H1 (cell line): ENCODE results near the gene NPTX1. TPM values are rescaled to one million over a fixed set of nuclear protein-coding genes. Genes with fewer than 3 reads are reported as not detected.

Experiments
- CTCF ChIA-PET: fragments of 300-600 bp; sonication (Branson Sonifier 250); formaldehyde crosslinking; loops from one replicate; lab custom pipeline; 2021; ENCODE audit not compliant: partially characterized antibody; lab: Charles Lee
- POLR2A ChIA-PET: fragments of 300-600 bp; sonication (Branson Sonifier 250); formaldehyde crosslinking; loops from one replicate; lab custom pipeline; 2021; ENCODE audit warnings: inconsistent platforms; ENCODE audit not compliant: partially characterized antibody; lab: Charles Lee
- DNase-seq, 2 experiments: peaks; one replicate each; pipeline versions ENCODE4 v3.0.0 to v3.0.0-alpha.2; 2010 to 2022; ENCODE audit warnings: low spot score in 2 of 2, low read depth in 1 of 2, mixed read lengths in 1 of 2
- FAIRE-seq: peaks from 2 replicates; lab custom pipeline; 2011; peaks lifted over from hg19 to GRCh38; lab: Jason Lieb, UNC
- H2AFZ ChIP-seq: 2 replicates; pipeline ENCODE4 v1.8.1; 2012; ENCODE audit warnings: low read length, inconsistent platforms
- H2AK5ac ChIP-seq: 2 replicates; pipeline ENCODE4 v1.6.1; 2013; ENCODE audit warnings: low read depth, low read length
- H2BK120ac ChIP-seq: replicated peaks from 2 replicates; pipeline ENCODE3; 2013; ENCODE audit warnings: low read depth, low read length, inconsistent platforms
- H2BK12ac ChIP-seq: 2 replicates; pipeline ENCODE4 v1.6.1; 2013; ENCODE audit warnings: low read depth, low read length
- H2BK15ac ChIP-seq: 2 replicates; pipeline ENCODE4 v1.6.1; 2013; ENCODE audit warnings: low read length
- H2BK20ac ChIP-seq: 2 replicates; pipeline ENCODE4 v1.6.1; 2013; ENCODE audit warnings: low read length
- H2BK5ac ChIP-seq: 2 replicates; pipeline ENCODE4 v1.6.1; 2013; ENCODE audit warnings: low read depth, low read length
- H3K14ac ChIP-seq: 2 replicates; pipeline ENCODE4 v1.6.1; 2013; ENCODE audit warnings: inconsistent platforms; ENCODE audit not compliant: insufficient read length
- H3K18ac ChIP-seq: 2 replicates; pipeline ENCODE4 v1.6.1; 2013; ENCODE audit warnings: low read length; ENCODE audit errors: extremely low read depth
- H3K23ac ChIP-seq: 2 replicates; pipeline ENCODE4 v1.6.1; 2013; ENCODE audit warnings: inconsistent platforms; ENCODE audit not compliant: insufficient read length
- H3K23me2 ChIP-seq: 2 replicates; pipeline ENCODE4 v1.6.1; 2013; ENCODE audit warnings: low read depth, low read length
- H3K27ac ChIP-seq: 2 replicates; pipeline ENCODE4 v1.6.1; 2011; ENCODE audit warnings: low read depth, low read length, inconsistent platforms
- H3K27me3 ChIP-seq, 4 experiments: replicated peaks in 1 of 4; 1 replicate in 1 of 4; 2 replicates in 3 of 4; pipeline versions ENCODE4 v1.6.1 to v1.8.1; 2011 to 2013; ENCODE audit warnings: low read length in 3 of 4, mild to moderate bottlenecking in 3 of 4, inconsistent platforms in 2 of 4, mixed read lengths in 2 of 4, moderate library complexity in 1 of 4; ENCODE audit not compliant: control insufficient read depth in 3 of 4, insufficient read depth in 3 of 4; ENCODE audit errors: extremely low read depth in 1 of 4
- H3K36me3 ChIP-seq, 4 experiments: 2 replicates each; pipeline versions ENCODE4 v1.6.1 to v1.8.1; 2011 to 2013; ENCODE audit warnings: mild to moderate bottlenecking in 4 of 4, low read length in 3 of 4, moderate library complexity in 2 of 4, control low read depth in 1 of 4, inconsistent platforms in 1 of 4; ENCODE audit not compliant: insufficient read depth in 4 of 4, control insufficient read depth in 2 of 4
- H3K4ac ChIP-seq: replicated peaks from 2 replicates; pipeline ENCODE3; 2013; ENCODE audit warnings: low read length, low read depth, mixed read lengths, inconsistent platforms; ENCODE audit not compliant: insufficient read length
- H3K4me1 ChIP-seq, 4 experiments: replicated peaks in 1 of 4; 1 replicate in 1 of 4; 2 replicates in 3 of 4; pipeline versions ENCODE4 v1.6.1 to v1.8.1; 2011 to 2013; ENCODE audit warnings: low read length in 3 of 4, inconsistent platforms in 2 of 4, mixed read lengths in 1 of 4; ENCODE audit not compliant: insufficient read depth in 4 of 4, control insufficient read depth in 3 of 4
- H3K4me2 ChIP-seq, 2 experiments: 2 replicates each; pipeline versions ENCODE4 v1.6.1 to v1.8.1; 2011 to 2013; ENCODE audit warnings: low read depth in 2 of 2, low read length in 2 of 2, control low read depth in 1 of 2, inconsistent platforms in 1 of 2, mild to moderate bottlenecking in 1 of 2; ENCODE audit not compliant: insufficient read depth in 1 of 2
- H3K4me3 ChIP-seq, 4 experiments: fragments of 200-600, 300-600 bp in 1 of 4; sonication (generic), shearing (Covaris generic), sonication (Bioruptor Twin) in 1 of 4; 2 replicates each; pipeline versions ENCODE4 v1.5.1 to v1.8.1; 2011 to 2016; ENCODE audit warnings: low read length in 4 of 4, low read depth in 3 of 4, control low read depth in 2 of 4, inconsistent platforms in 2 of 4, mild to moderate bottlenecking in 2 of 4, mixed read lengths in 1 of 4, moderate library complexity in 1 of 4; ENCODE audit not compliant: insufficient read depth in 2 of 4; ENCODE audit errors: extremely low read depth in 1 of 4
- H3K56ac ChIP-seq: replicated peaks from 2 replicates; pipeline ENCODE3; 2013; ENCODE audit warnings: low read depth, mild to moderate bottlenecking, mixed read lengths, low read length, inconsistent platforms; ENCODE audit not compliant: insufficient read length
- H3K79me1 ChIP-seq: 2 replicates; pipeline ENCODE4 v1.6.1; 2013; ENCODE audit warnings: low read depth, low read length, control low read depth
- H3K79me2 ChIP-seq, 2 experiments: 2 replicates each; pipeline versions ENCODE4 v1.6.1 to v1.8.1; 2012 to 2013; ENCODE audit warnings: low read length in 2 of 2, mild to moderate bottlenecking in 2 of 2, inconsistent platforms in 1 of 2; ENCODE audit not compliant: insufficient read depth in 2 of 2, control insufficient read depth in 1 of 2
- H3K9ac ChIP-seq, 4 experiments: replicated peaks in 1 of 4; 1 replicate in 1 of 4; 2 replicates in 3 of 4; pipeline versions ENCODE4 v1.6.1 to v1.8.1; 2011 to 2013; ENCODE audit warnings: low read depth in 3 of 4, low read length in 3 of 4, control low read depth in 2 of 4, mild to moderate bottlenecking in 2 of 4, moderate library complexity in 2 of 4, inconsistent platforms in 1 of 4; ENCODE audit errors: extremely low read depth in 1 of 4
- H3K9me3 ChIP-seq, 2 experiments: 2 replicates each; pipeline versions ENCODE4 v1.6.1 to v1.8.1; 2012 to 2013; ENCODE audit warnings: mild to moderate bottlenecking in 2 of 2, moderate library complexity in 2 of 2, control low read depth in 1 of 2, inconsistent platforms in 1 of 2, low read depth in 1 of 2, low read length in 1 of 2, mixed read lengths in 1 of 2; ENCODE audit not compliant: insufficient read depth in 2 of 2
- H4K20me1 ChIP-seq, 2 experiments: replicated peaks in 1 of 2; 2 replicates each; pipeline versions ENCODE3 to v1.8.1; 2011 to 2013; ENCODE audit warnings: inconsistent platforms in 2 of 2, low read length in 2 of 2, mild to moderate bottlenecking in 1 of 2; ENCODE audit not compliant: insufficient read depth in 2 of 2, control insufficient read depth in 1 of 2
- H4K5ac ChIP-seq: 2 replicates; pipeline ENCODE4 v1.6.1; 2013; ENCODE audit warnings: low read length, low read depth, mixed read lengths, inconsistent platforms; ENCODE audit not compliant: insufficient read length
- H4K8ac ChIP-seq: 2 replicates; pipeline ENCODE4 v1.8.0; 2013; ENCODE audit warnings: mild to moderate bottlenecking, moderate library complexity, low read length, inconsistent platforms; ENCODE audit not compliant: insufficient read depth; ENCODE audit errors: extremely low read depth
- H4K91ac ChIP-seq: replicated peaks from 2 replicates; pipeline ENCODE3; 2013; ENCODE audit warnings: low read length, mixed read lengths, inconsistent platforms; ENCODE audit not compliant: insufficient read length
- BACH1 ChIP-seq: IDR thresholded peaks from 2 replicates; pipeline ENCODE4 v1.6.1; 2012; ENCODE audit warnings: low read length, improper control_type of control experiment
- CTBP2 ChIP-seq: IDR thresholded peaks from 2 replicates; pipeline ENCODE4 v1.7.0; 2011; ENCODE audit warnings: borderline replicate concordance, mild to moderate bottlenecking, moderate library complexity, mixed read lengths, low read length; ENCODE audit not compliant: insufficient read depth, insufficient read length
- FOSL1 ChIP-seq: IDR thresholded peaks from 2 replicates; pipeline ENCODE4 v1.6.1; 2011; ENCODE audit warnings: mild to moderate bottlenecking, low read depth, low read length, moderate library complexity; ENCODE audit not compliant: insufficient read depth
- KDM4A ChIP-seq: IDR thresholded peaks from one replicate; pipeline ENCODE4 v1.7.1; 2012; ENCODE audit warnings: low read depth, mild to moderate bottlenecking, moderate library complexity, low read length, inconsistent platforms; ENCODE audit not compliant: severe bottlenecking
- KDM5A ChIP-seq: fragments of 200-600 bp; IDR thresholded peaks from 2 replicates; pipeline ENCODE4 v1.7.1; 2012; ENCODE audit warnings: mild to moderate bottlenecking, low read length, inconsistent platforms, mixed read lengths
- PHF8 ChIP-seq: fragments of 200-600 bp; sonication (generic); conservative IDR thresholded peaks from 2 replicates; pipeline ENCODE4 v1.7.1; 2012; ENCODE audit warnings: low read depth, mild to moderate bottlenecking, inconsistent platforms, low read length, moderate library complexity
- RBBP5 ChIP-seq: IDR thresholded peaks from 2 replicates; pipeline ENCODE4 v1.7.1; 2012; ENCODE audit warnings: low read depth, mild to moderate bottlenecking, inconsistent platforms, low read length, moderate library complexity, borderline replicate concordance
- RNF2 ChIP-seq: fragments of 200-900, 300-1000 bp; sonication (generic); IDR thresholded peaks from 2 replicates; pipeline ENCODE4 v1.7.1; 2016; ENCODE audit warnings: borderline replicate concordance, low read depth, mild to moderate bottlenecking, antibody characterized with exemption, low read length; ENCODE audit not compliant: poor library complexity, severe bottlenecking; ENCODE audit errors: missing control alignments
- SP2 ChIP-seq: IDR thresholded peaks from 2 replicates; pipeline ENCODE4 v1.6.1; 2012; ENCODE audit warnings: mild to moderate bottlenecking, low read length, inconsistent platforms
- WGBS, 2 experiments: shearing (Covaris generic) in 1 of 2; methylation state at CpG; one replicate each; pipeline versions ENCODE4 v1.1.6 to v1.1.7; 2013 to 2015; ENCODE audit warnings: low lambda C conversion rate in 2 of 2, mixed read lengths in 2 of 2, inconsistent platforms in 1 of 2, low coverage in 1 of 2, missing lambda C conversion rate in 1 of 2; ENCODE audit not compliant: insufficient replicate concordance in 2 of 2, insufficient coverage in 1 of 2, insufficient read length in 1 of 2; ENCODE audit errors: extremely low coverage in 1 of 2, missing lambda C conversion rate in 1 of 2; 5-methylcytosine and 5-hydroxymethylcytosine counted together
- polyA plus RNA-seq, 7 experiments: library from polyadenylated mRNA; depleted of rRNA in 3 of 7; stranded (reverse) in 5 of 7; unstranded in 2 of 7; fragments of >200 nt in 5 of 7; fragments of 200-250 nt in 2 of 7; gene quantifications; 1 replicate in 5 of 7; 2 replicates in 1 of 7; 4 replicates in 1 of 7; pipeline versions ENCODE4 v1.2.1 to v1.2.3, GENCODE V29; 2011 to 2013; ENCODE audit warnings: missing spikeins in 2 of 7, mixed read lengths in 2 of 7
- total RNA-seq: library from RNA; stranded (reverse); fragmentation: NEBNext Ultra II Directional; extraction: Animal tissue kit (Norgen Biotek cat#: 25700); gene quantifications from 2 replicates; pipeline ENCODE4 v1.2.1, GENCODE V29; 2021
- TF ChIP-seq, protein P1 (sequence below): IDR thresholded peaks from 2 replicates; pipeline ENCODE4 v1.6.1; 2012; ENCODE audit warnings: low read length, inconsistent platforms

The NPTX1 gene
- total and polyA plus RNA-seq, 2 of the 8 experiments (the other 6 are each of a cell fraction or from before 2014, with no cell fraction given) = 12.0 to 17.9 TPM

- no peak overlapping the region for H4K5ac ChIP-seq
- CTCF ChIA-PET = interaction anchor here (0.9 to 3.9 kb wide), 4 partner anchors 9 to 70 kb away, joined by 3 to 21 read pairs (median 3); no protein-coding TSS in a partner anchor
- peaks cover 0 to 2% of the 10 kb centered on the region in 2 experiments for H4K20me1 ChIP-seq
These were observed 34.6 kb downstream of the NPTX1 start for GRCh38 chr17:80441598-80442322.

More at GRCh38 chr17:80441598-80442322, 34.6 kb downstream of the NPTX1 start:
- Histone ChIP-seq H3K27me3 (peaks cover 0 to 7% (median 0%) of the 10 kb centered on the region in 4 experiments; a peak in 3 of 7 replicates), H2BK12ac (no peak overlapping the region), H3K9ac (no peak overlapping the region), H3K18ac (no peak overlapping the region), H4K8ac (no peak overlapping the region), H3K9me3 (no peaks in the 10 kb centered on the region), H3K23me2 (no peaks in the 10 kb centered on the region), H3K36me3 (no peaks in the 10 kb centered on the region), H3K14ac (no peak overlapping the region), H2AK5ac (no peak overlapping the region), H3K4me1 (peaks cover 3 to 11% (median 8%) of the 10 kb centered on the region in 4 experiments; a peak in 6 of 7 replicates), H3K4ac (no peak overlapping the region), H2BK20ac (no peak overlapping the region), H3K56ac (no peak overlapping the region), H4K91ac (no peak overlapping the region), H3K79me2 (no peaks in the 10 kb centered on the region), H2BK15ac (no peak overlapping the region), H2AFZ (no peak overlapping the region), H2BK120ac (no peak overlapping the region), H3K4me3 (no peak overlapping the region), H3K23ac (no peak overlapping the region), H2BK5ac (no peak overlapping the region), H3K4me2 (no peak overlapping the region), H3K79me1 (no peaks in the 10 kb centered on the region), H3K27ac (no peak overlapping the region)
- TF ChIP-seq KDM4A (no peak), FOSL1 (no peak), BACH1 (no peak), CTBP2 (no peak), PHF8 (no peak), RBBP5 (no peak), KDM5A (no peak), SP2 (no peak), RNF2 (no peak)
- TF ChIP-seq, protein P1, sequence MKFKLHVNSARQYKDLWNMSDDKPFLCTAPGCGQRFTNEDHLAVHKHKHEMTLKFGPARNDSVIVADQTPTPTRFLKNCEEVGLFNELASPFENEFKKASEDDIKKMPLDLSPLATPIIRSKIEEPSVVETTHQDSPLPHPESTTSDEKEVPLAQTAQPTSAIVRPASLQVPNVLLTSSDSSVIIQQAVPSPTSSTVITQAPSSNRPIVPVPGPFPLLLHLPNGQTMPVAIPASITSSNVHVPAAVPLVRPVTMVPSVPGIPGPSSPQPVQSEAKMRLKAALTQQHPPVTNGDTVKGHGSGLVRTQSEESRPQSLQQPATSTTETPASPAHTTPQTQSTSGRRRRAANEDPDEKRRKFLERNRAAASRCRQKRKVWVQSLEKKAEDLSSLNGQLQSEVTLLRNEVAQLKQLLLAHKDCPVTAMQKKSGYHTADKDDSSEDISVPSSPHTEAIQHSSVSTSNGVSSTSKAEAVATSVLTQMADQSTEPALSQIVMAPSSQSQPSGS = no peak
- DNase-seq (no peak), FAIRE-seq (no peak)
- 80% methylated on average over 14 of the region's 14 CpGs; no CpG with 5 or more reads in 1 of the 2 experiments for WGBS, 2 experiments
- POLR2A ChIA-PET = interaction anchor here (1.8 to 5.8 kb wide), 2 partner anchors 9 to 12 kb away, joined by 8 to 35 read pairs; no protein-coding TSS in a partner anchor
